GM12878 (cell line): Measurements from ENCODE around the gene SGK2.

Source experiments
- EZH2 ChIP-seq: IDR thresholded peaks from 2 replicates; pipeline ENCODE4 v1.6.1; 2012; ENCODE audit warnings: low read depth, mild to moderate bottlenecking, control low read depth, inconsistent platforms, low read length, borderline replicate concordance; ENCODE audit not compliant: control insufficient read depth
- KDM1A ChIP-seq: fragments of 200-600 bp; sonication (generic); IDR thresholded peaks from 2 replicates; pipeline ENCODE4 v1.6.1; 2016; ENCODE audit warnings: borderline replicate concordance
- NR2F1 ChIP-seq: fragments of 450-650 bp; conservative IDR thresholded peaks from 2 replicates; pipeline ENCODE4 v1.6.1; 2017; ENCODE audit warnings: mild to moderate bottlenecking
- POLR2A ChIP-seq: IDR thresholded peaks from 2 replicates; pipeline ENCODE4 v1.6.1; 2011; ENCODE audit warnings: low read depth, mild to moderate bottlenecking, low read length
- POLR2AphosphoS5 ChIP-seq: IDR thresholded peaks from 2 replicates; pipeline ENCODE4 v1.6.1; 2011; ENCODE audit warnings: mild to moderate bottlenecking, low read length, inconsistent platforms
- RAD21 ChIP-seq: IDR thresholded peaks from 2 replicates; pipeline ENCODE4 v1.6.1; 2011; ENCODE audit warnings: mild to moderate bottlenecking, low read depth, low read length, moderate library complexity; ENCODE audit not compliant: insufficient read depth
- SP1 ChIP-seq: IDR thresholded peaks from one replicate; pipeline ENCODE4 v1.6.1; 2011; ENCODE audit warnings: low read depth, low read length
- USF2 ChIP-seq: IDR thresholded peaks from 2 replicates; pipeline ENCODE4 v1.6.1; 2011; ENCODE audit warnings: low read depth, low read length, improper control_type of control experiment, borderline replicate concordance
- TF ChIP-seq, protein P1 (sequence below), 3 experiments: IDR thresholded peaks in 2 of 3; conservative IDR thresholded peaks in 1 of 3; 2 replicates each; pipeline ENCODE4 v1.5.1; 2011; ENCODE audit warnings: low read depth in 3 of 3, low read length in 3 of 3, mild to moderate bottlenecking in 3 of 3, control low read depth in 2 of 3, moderate library complexity in 2 of 3, inconsistent platforms in 1 of 3, mixed read lengths in 1 of 3; ENCODE audit not compliant: control insufficient read depth in 2 of 3, insufficient read depth in 1 of 3; ENCODE audit errors: extremely low read depth in 1 of 3
- TF ChIP-seq, protein P2 (sequence below): IDR thresholded peaks from 2 replicates; pipeline ENCODE4 v1.6.1; 2012; ENCODE audit warnings: mild to moderate bottlenecking, low read depth, low read length

- TF ChIP-seq USF2, result no peak
- TF ChIP-seq, protein P1, sequence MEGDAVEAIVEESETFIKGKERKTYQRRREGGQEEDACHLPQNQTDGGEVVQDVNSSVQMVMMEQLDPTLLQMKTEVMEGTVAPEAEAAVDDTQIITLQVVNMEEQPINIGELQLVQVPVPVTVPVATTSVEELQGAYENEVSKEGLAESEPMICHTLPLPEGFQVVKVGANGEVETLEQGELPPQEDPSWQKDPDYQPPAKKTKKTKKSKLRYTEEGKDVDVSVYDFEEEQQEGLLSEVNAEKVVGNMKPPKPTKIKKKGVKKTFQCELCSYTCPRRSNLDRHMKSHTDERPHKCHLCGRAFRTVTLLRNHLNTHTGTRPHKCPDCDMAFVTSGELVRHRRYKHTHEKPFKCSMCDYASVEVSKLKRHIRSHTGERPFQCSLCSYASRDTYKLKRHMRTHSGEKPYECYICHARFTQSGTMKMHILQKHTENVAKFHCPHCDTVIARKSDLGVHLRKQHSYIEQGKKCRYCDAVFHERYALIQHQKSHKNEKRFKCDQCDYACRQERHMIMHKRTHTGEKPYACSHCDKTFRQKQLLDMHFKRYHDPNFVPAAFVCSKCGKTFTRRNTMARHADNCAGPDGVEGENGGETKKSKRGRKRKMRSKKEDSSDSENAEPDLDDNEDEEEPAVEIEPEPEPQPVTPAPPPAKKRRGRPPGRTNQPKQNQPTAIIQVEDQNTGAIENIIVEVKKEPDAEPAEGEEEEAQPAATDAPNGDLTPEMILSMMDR (IDR thresholded peaks at IDR 0.05 in 2 of 3, conservative IDR thresholded peaks at IDR 0.05 in 1 of 3; ENCODE audit: control insufficient read depth in 2 of 3, extremely low read depth in 1 of 3, insufficient read depth in 1 of 3, low read depth in 3 of 3, low read length in 3 of 3), result no peak
- no peak for TF ChIP-seq KDM1A
- no peak for TF ChIP-seq POLR2A
- no peak for TF ChIP-seq SP1
- no peak for TF ChIP-seq RAD21
- TF ChIP-seq EZH2, result no peak
- TF ChIP-seq, protein P2, sequence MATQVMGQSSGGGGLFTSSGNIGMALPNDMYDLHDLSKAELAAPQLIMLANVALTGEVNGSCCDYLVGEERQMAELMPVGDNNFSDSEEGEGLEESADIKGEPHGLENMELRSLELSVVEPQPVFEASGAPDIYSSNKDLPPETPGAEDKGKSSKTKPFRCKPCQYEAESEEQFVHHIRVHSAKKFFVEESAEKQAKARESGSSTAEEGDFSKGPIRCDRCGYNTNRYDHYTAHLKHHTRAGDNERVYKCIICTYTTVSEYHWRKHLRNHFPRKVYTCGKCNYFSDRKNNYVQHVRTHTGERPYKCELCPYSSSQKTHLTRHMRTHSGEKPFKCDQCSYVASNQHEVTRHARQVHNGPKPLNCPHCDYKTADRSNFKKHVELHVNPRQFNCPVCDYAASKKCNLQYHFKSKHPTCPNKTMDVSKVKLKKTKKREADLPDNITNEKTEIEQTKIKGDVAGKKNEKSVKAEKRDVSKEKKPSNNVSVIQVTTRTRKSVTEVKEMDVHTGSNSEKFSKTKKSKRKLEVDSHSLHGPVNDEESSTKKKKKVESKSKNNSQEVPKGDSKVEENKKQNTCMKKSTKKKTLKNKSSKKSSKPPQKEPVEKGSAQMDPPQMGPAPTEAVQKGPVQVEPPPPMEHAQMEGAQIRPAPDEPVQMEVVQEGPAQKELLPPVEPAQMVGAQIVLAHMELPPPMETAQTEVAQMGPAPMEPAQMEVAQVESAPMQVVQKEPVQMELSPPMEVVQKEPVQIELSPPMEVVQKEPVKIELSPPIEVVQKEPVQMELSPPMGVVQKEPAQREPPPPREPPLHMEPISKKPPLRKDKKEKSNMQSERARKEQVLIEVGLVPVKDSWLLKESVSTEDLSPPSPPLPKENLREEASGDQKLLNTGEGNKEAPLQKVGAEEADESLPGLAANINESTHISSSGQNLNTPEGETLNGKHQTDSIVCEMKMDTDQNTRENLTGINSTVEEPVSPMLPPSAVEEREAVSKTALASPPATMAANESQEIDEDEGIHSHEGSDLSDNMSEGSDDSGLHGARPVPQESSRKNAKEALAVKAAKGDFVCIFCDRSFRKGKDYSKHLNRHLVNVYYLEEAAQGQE, result no peak
- TF ChIP-seq POLR2AphosphoS5, result no peak
- no peak for TF ChIP-seq NR2F1
Observed at GRCh38 chr20:43586641-43587040, 27.8 kb downstream of the SGK2 start.
